ENCODE measurements around the gene FKBP8.

Gene FKBP8

DNA sequence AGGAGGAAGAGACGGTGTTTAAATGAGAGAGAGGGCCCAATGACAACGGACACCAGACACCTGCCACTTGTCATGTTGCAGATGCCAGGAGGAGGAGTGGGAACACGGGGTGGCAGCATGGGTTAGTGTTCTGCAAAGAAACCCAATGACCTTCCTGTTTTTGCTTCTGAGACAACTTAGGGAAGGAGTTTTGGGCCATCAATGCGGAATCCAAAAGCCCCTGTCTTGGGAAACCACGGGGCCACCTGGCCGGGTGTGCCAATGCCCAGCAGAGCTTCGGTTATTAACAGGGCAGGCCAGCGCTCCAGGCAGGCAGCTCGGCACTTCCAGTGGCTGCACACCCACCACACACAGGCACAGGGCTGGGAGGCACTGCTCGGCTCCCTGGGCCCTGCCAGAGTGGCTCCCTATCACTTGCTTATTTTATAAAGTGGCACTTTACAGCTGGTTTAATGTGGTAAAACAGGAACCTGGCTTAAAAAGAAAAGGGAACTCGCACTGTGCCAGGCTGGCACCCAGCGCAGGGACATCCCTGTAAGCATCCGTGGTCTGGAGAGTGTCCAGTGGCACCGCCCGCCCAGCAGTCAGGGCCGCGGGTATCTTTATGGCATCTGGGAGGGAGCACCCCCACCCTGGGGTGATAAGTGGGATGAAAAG, 40.6 kb downstream of the FKBP8 start:
- no peak for DNase-seq (ENCODE audit: low read depth)
- no peak overlapping the region for H3K4me3 ChIP-seq (ENCODE audit: low read depth, low read length)
- in situ Hi-C loops (cut with HindIII; ENCODE audit: low sequenced_read_pairs) = no loop called here
- TF ChIP-seq, protein P1, sequence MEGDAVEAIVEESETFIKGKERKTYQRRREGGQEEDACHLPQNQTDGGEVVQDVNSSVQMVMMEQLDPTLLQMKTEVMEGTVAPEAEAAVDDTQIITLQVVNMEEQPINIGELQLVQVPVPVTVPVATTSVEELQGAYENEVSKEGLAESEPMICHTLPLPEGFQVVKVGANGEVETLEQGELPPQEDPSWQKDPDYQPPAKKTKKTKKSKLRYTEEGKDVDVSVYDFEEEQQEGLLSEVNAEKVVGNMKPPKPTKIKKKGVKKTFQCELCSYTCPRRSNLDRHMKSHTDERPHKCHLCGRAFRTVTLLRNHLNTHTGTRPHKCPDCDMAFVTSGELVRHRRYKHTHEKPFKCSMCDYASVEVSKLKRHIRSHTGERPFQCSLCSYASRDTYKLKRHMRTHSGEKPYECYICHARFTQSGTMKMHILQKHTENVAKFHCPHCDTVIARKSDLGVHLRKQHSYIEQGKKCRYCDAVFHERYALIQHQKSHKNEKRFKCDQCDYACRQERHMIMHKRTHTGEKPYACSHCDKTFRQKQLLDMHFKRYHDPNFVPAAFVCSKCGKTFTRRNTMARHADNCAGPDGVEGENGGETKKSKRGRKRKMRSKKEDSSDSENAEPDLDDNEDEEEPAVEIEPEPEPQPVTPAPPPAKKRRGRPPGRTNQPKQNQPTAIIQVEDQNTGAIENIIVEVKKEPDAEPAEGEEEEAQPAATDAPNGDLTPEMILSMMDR (IDR thresholded peaks at IDR 0.05; ENCODE audit: low read depth, low read length, missing control alignments) = no peak

GRCh38 chr19:18502246-18502637, 41.1 kb downstream of the FKBP8 start:
- DNase-seq (ENCODE audit: low read depth) = no peak
- H3K4me3 ChIP-seq (ENCODE audit: low read depth, low read length) = no peak overlapping the region
- in situ Hi-C loops (cut with HindIII; ENCODE audit: low sequenced_read_pairs) = no loop called here
- TF ChIP-seq, protein P1 (IDR thresholded peaks at IDR 0.05; ENCODE audit: low read depth, low read length, missing control alignments) = no peak

DNA sequence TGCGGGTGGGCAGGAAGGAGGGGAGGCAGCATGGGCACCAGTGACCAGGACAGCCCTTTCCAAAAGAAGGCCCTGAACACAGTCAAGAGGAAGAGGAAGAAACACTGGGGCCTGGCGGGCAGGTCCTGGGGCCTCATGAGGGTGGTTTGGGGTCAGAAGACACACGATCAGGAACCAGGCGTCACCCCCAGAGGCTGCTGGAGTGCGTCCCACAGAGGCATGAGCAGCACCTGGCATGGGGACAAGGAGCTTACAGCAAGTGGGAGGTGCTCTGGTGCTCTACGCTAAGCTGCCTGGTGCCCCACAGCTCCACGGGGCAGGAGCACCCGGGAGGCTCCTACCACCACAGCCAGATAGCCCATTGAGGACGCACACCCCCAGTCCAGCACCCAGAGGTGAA, 41.5 kb downstream of the FKBP8 start:
- no peak overlapping the region for H3K4me3 ChIP-seq (ENCODE audit: low read depth, low read length)
- DNase-seq (ENCODE audit: low read depth) = no peak
- in situ Hi-C loops (cut with HindIII; ENCODE audit: low sequenced_read_pairs) = no loop called here
- TF ChIP-seq, protein P1 (IDR thresholded peaks at IDR 0.05; ENCODE audit: low read depth, low read length, missing control alignments) = no peak

- in situ Hi-C loops (cut with HindIII; ENCODE audit: low sequenced_read_pairs) = no loop called here
Measured at GRCh38 chr19:18501351-18501750, 42.0 kb downstream of the FKBP8 start.

DNA sequence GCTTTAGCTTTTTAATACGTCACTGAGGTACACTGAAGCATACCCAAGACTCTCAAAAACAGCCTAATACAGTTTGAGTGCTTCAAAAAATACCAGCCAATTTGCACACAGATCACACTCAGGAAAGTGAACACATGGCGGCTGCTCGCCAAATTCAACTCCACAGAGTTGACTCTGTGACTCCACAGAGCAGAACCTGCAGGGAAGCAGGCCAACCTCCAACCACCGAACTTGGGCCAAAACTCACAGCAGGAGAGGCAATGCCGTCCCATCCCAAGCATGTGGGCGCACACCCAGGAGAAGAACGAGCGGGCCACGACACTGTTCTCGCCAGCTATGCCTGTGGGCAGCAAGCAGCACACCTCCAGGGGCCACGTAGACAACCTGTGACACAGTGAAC, 42.6 kb downstream of the FKBP8 start:
- TF ChIP-seq, protein P1 (IDR thresholded peaks at IDR 0.05; ENCODE audit: low read depth, low read length, missing control alignments) = no peak
- in situ Hi-C loops (cut with HindIII; ENCODE audit: low sequenced_read_pairs) = no loop called here
- H3K4me3 ChIP-seq (ENCODE audit: low read depth, low read length) = no peak overlapping the region
- no peak for DNase-seq (ENCODE audit: low read depth)

More at GRCh38 chr19:18501351-18501750, 42.0 kb downstream of the FKBP8 start:
- no peak for DNase-seq (ENCODE audit: low read depth)
- H3K4me3 ChIP-seq (ENCODE audit: low read depth, low read length) = no peak overlapping the region
- TF ChIP-seq, protein P1 (IDR thresholded peaks at IDR 0.05; ENCODE audit: low read depth, low read length, missing control alignments) = no peak

- DNase-seq (ENCODE audit: low read depth) = no peak
- in situ Hi-C loops (cut with HindIII; ENCODE audit: low sequenced_read_pairs) = no loop called here
Measured at GRCh38 chr19:18500376-18500775, 43.0 kb downstream of the FKBP8 start.

More at GRCh38 chr19:18500376-18500775, 43.0 kb downstream of the FKBP8 start:
- no peak overlapping the region for H3K4me3 ChIP-seq (ENCODE audit: low read depth, low read length)
- TF ChIP-seq, protein P1 (IDR thresholded peaks at IDR 0.05; ENCODE audit: low read depth, low read length, missing control alignments) = no peak

Data from astrocyte of the cerebellum (primary cell).